Measurements from ENCODE around the gene HOXD9.

GRCh38 chr2:176101842-176102241 is 20.7 kb upstream of the HOXD9 start:
- TF ChIP-seq MAX (IDR thresholded peaks at IDR 0.05) (no peak), CTCF (IDR thresholded peaks at IDR 0.05; ENCODE audit: control extremely low read depth in 1 of 3, insufficient read depth in 1 of 3, low read depth in 1 of 3, low read length in 3 of 3) (no peak), EZH2 (IDR thresholded peaks at IDR 0.05; ENCODE audit: low read depth, low read length, severe bottlenecking) (peak; percentile 27), POLR2AphosphoS5 (IDR thresholded peaks at IDR 0.05; ENCODE audit: low read depth, low read length) (no peak)
